Keratinocyte (primary cell): ENCODE data around the gene CYP46A1. TPM values are rescaled to one million over a fixed set of nuclear protein-coding genes. Genes with fewer than 3 reads are reported as not detected.

Experiments
- DNase-seq: peaks from one replicate; pipeline ENCODE4 v3.0.0-alpha.2; 2011; ENCODE audit warnings: low read depth, missing footprints, low spot score
- FAIRE-seq: peaks from 2 replicates; lab custom pipeline; 2011; peaks lifted over from hg19 to GRCh38; lab: Jason Lieb, UNC
- H2AFZ ChIP-seq: 2 replicates; pipeline ENCODE4 v1.6.0; 2012; ENCODE audit warnings: low read length, control low read depth, inconsistent platforms; ENCODE audit not compliant: control insufficient read depth
- H3K27ac ChIP-seq: 2 replicates; pipeline ENCODE4 v1.5.1; 2011; ENCODE audit warnings: low read length; ENCODE audit not compliant: control insufficient read depth, insufficient read depth
- H3K27me3 ChIP-seq: 3 replicates; pipeline ENCODE4 v1.6.0; 2011; ENCODE audit warnings: low read length; ENCODE audit not compliant: control insufficient read depth, insufficient read depth; ENCODE audit errors: extremely low read depth
- H3K36me3 ChIP-seq, 2 experiments: 2 replicates in 1 of 2; 3 replicates in 1 of 2; pipeline ENCODE4 v1.5.1; 2011; ENCODE audit warnings: low read length in 2 of 2, mild to moderate bottlenecking in 1 of 2; ENCODE audit not compliant: control insufficient read depth in 2 of 2, insufficient read depth in 2 of 2; ENCODE audit errors: extremely low read depth in 1 of 2
- H3K4me1 ChIP-seq: 3 replicates; pipeline ENCODE4 v1.5.1; 2011; ENCODE audit warnings: low read length; ENCODE audit not compliant: control insufficient read depth, insufficient read depth; ENCODE audit errors: extremely low read depth
- H3K4me2 ChIP-seq: 3 replicates; pipeline ENCODE4 v1.6.0; 2011; ENCODE audit warnings: low read depth, low read length; ENCODE audit not compliant: control insufficient read depth, insufficient read depth; ENCODE audit errors: extremely low read depth
- H3K4me3 ChIP-seq, 3 experiments: fragments of 200-600 bp in 1 of 3; sonication (generic) in 1 of 3; 2 replicates in 2 of 3; 3 replicates in 1 of 3; pipeline ENCODE4 v1.5.1; 2011 to 2016; ENCODE audit warnings: low read length in 3 of 3, mild to moderate bottlenecking in 3 of 3, control low read depth in 2 of 3, inconsistent platforms in 1 of 3, low read depth in 1 of 3, mixed read lengths in 1 of 3, mixed run types in 1 of 3, moderate library complexity in 1 of 3; ENCODE audit not compliant: control insufficient read depth in 2 of 3, insufficient read depth in 2 of 3; ENCODE audit errors: extremely low read depth in 1 of 3
- H3K79me2 ChIP-seq: 2 replicates; pipeline ENCODE4 v1.6.0; 2012; ENCODE audit warnings: low read length; ENCODE audit not compliant: control insufficient read depth, insufficient read depth
- H3K9ac ChIP-seq: 3 replicates; pipeline ENCODE4 v1.6.0; 2011; ENCODE audit warnings: low read length; ENCODE audit not compliant: control insufficient read depth, insufficient read depth; ENCODE audit errors: extremely low read depth
- H3K9me1 ChIP-seq: 3 replicates; pipeline ENCODE4 v1.6.0; 2011; ENCODE audit warnings: low read length; ENCODE audit not compliant: control insufficient read depth, insufficient read depth; ENCODE audit errors: extremely low read depth
- H3K9me3 ChIP-seq: 2 replicates; pipeline ENCODE4 v1.5.1; 2012; ENCODE audit warnings: low read depth, low read length; ENCODE audit not compliant: control insufficient read depth
- H4K20me1 ChIP-seq: 3 replicates; pipeline ENCODE4 v1.6.0; 2011; ENCODE audit warnings: low read length; ENCODE audit not compliant: control insufficient read depth, insufficient read depth; ENCODE audit errors: extremely low read depth
- EZH2 ChIP-seq: IDR thresholded peaks from one replicate; pipeline ENCODE4 v1.6.1; 2012; ENCODE audit warnings: inconsistent platforms, mild to moderate bottlenecking, low read length, moderate library complexity
- dilution Hi-C: fragments of 300-500 bp; cut with MboI; formaldehyde crosslinking; loops from one replicate; pipeline ENCODE4 v1.7.0; 2020; ENCODE audit warnings: low sequenced_read_pairs; ENCODE audit not compliant: extremely low pct_ligation_motif_present
- polyA plus RNA-seq, 5 experiments: library from polyadenylated mRNA; depleted of rRNA in 3 of 5; stranded (reverse) in 3 of 5; stranded (forward) in 1 of 5; unstranded in 1 of 5; fragments of >200 nt; gene quantifications; 1 replicate in 1 of 5; 2 replicates in 3 of 5; 3 replicates in 1 of 5; pipeline versions ENCODE4 v1.2.1 to v1.2.3, GENCODE V29; 2011 to 2012; ENCODE audit warnings: missing spikeins in 2 of 5, low read depth in 1 of 5, low replicate concordance in 1 of 5
- TF ChIP-seq, protein P1 (sequence below), 3 experiments: IDR thresholded peaks in 1 of 3; conservative IDR thresholded peaks in 1 of 3; optimal IDR thresholded peaks in 1 of 3; 2 replicates in 2 of 3; 3 replicates in 1 of 3; pipeline versions ENCODE3 to v1.5.1; 2011; ENCODE audit warnings: low read length in 3 of 3, mild to moderate bottlenecking in 3 of 3, moderate library complexity in 2 of 3, control low read depth in 1 of 3, inconsistent platforms in 1 of 3; ENCODE audit not compliant: insufficient read depth in 2 of 3; ENCODE audit errors: extremely low read depth in 1 of 3

CYP46A1 gene
- polyA plus RNA-seq, 1 donor (not counting 4 experiments of a cell fraction or from before 2014, with no cell fraction given), result 0.01 TPM

DNA sequence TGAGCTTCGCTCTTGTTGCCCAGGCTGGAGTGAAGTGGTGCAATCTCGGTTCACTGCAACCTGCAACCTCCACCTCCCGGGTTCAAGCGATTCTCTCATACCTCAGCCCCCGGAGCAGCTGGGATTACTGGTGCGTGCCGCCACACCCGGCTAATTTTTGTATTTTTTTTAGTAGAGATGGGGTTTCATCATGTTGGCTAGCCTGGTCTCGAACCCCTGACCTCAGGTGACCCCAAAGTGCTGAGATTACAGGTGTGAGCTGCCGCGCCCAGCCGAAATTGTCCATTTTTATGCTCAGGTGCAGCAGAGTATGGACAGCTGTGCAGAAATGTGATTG, 19.2 kb upstream of the CYP46A1 start:
- no peaks in the 10 kb centered on the region for H3K79me2 ChIP-seq
- FAIRE-seq (no peak), DNase-seq (no peak)
- dilution Hi-C loops, result no loop called here
- H3K27me3 ChIP-seq, result peaks cover 32% of the 10 kb centered on the region
- H3K4me3 ChIP-seq, result no peak overlapping the region
- no peaks in the 10 kb centered on the region for H3K9me1 ChIP-seq
- H2AFZ ChIP-seq, result no peak overlapping the region
- no peak overlapping the region for H3K4me2 ChIP-seq
- H3K9ac ChIP-seq, result no peak overlapping the region
- H3K4me1 ChIP-seq, result no peaks in the 10 kb centered on the region
- TF ChIP-seq, protein P1, sequence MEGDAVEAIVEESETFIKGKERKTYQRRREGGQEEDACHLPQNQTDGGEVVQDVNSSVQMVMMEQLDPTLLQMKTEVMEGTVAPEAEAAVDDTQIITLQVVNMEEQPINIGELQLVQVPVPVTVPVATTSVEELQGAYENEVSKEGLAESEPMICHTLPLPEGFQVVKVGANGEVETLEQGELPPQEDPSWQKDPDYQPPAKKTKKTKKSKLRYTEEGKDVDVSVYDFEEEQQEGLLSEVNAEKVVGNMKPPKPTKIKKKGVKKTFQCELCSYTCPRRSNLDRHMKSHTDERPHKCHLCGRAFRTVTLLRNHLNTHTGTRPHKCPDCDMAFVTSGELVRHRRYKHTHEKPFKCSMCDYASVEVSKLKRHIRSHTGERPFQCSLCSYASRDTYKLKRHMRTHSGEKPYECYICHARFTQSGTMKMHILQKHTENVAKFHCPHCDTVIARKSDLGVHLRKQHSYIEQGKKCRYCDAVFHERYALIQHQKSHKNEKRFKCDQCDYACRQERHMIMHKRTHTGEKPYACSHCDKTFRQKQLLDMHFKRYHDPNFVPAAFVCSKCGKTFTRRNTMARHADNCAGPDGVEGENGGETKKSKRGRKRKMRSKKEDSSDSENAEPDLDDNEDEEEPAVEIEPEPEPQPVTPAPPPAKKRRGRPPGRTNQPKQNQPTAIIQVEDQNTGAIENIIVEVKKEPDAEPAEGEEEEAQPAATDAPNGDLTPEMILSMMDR (optimal IDR thresholded peaks at IDR 0.05 in 1 of 3, IDR thresholded peaks at IDR 0.05 in 1 of 3, conservative IDR thresholded peaks at IDR 0.05 in 1 of 3; ENCODE audit: extremely low read depth in 1 of 3, insufficient read depth in 2 of 3, low read length in 3 of 3), result no peak
- no peak for TF ChIP-seq EZH2
- H3K9me3 ChIP-seq, result no peaks in the 10 kb centered on the region
- H3K36me3 ChIP-seq, result no peaks in the 10 kb centered on the region
- no peak overlapping the region for H3K27ac ChIP-seq
- H4K20me1 ChIP-seq, result no peaks in the 10 kb centered on the region

- Histone ChIP-seq H3K9ac (no peak overlapping the region), H3K4me1 (no peaks in the 10 kb centered on the region), H4K20me1 (no peaks in the 10 kb centered on the region), H3K9me1 (no peaks in the 10 kb centered on the region), H3K79me2 (no peaks in the 10 kb centered on the region), H3K36me3 (no peaks in the 10 kb centered on the region), H3K4me3 (no peak overlapping the region), H3K27me3 (peaks cover 27% of the 10 kb centered on the region), H3K27ac (no peak overlapping the region), H3K9me3 (no peaks in the 10 kb centered on the region), H2AFZ (no peak overlapping the region), H3K4me2 (no peak overlapping the region)
- dilution Hi-C loops, result no loop called here
- DNase-seq, result no peak
- FAIRE-seq, result no peak
- TF ChIP-seq, protein P1 (optimal IDR thresholded peaks at IDR 0.05 in 1 of 3, IDR thresholded peaks at IDR 0.05 in 1 of 3, conservative IDR thresholded peaks at IDR 0.05 in 1 of 3; ENCODE audit: extremely low read depth in 1 of 3, insufficient read depth in 2 of 3, low read length in 3 of 3), result no peak
- TF ChIP-seq EZH2, result no peak
Measured at GRCh38 chr14:99666533-99666932, 17.6 kb upstream of the CYP46A1 start.
